ENCODE data around the gene TNRC6B.

GRCh38 chr22:40247976-40248375, 70.3 kb downstream of the TNRC6B start:
- TF ChIP-seq CTCF (IDR thresholded peaks at IDR 0.05) (no peak), POLR2AphosphoS5 (IDR thresholded peaks at IDR 0.05) (no peak)
